Activated T-helper 9 cell treated with anti-CD3 and anti-CD28 coated beads, Interleukin-2, amount 50 U/mL, for 16 hours (primary cell): ENCODE measurements around the gene ZNF609.

Source experiments
- DNase-seq: peaks from one replicate; pipeline ENCODE4 v3.0.0-alpha.2; 2020; ENCODE audit warnings: low read depth

The ZNF609 gene

DNA sequence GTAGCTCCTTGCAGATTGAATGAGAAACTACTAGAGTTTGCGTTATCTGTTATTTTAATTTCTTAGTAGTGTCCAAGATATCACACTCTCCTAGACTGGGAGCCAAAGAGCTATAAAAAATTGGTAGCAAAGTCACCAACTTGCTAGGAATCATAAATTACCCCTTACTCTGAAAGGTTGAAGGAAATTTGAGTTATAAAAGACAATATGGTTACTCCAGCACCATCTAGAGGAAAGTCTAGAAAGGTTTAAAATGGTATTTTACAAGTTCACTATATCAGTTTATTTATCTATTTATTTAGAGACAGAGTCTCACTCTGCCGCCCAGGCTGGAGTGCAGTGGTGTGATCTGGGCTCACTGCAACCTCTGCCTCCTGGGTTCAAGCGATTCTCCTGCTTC is 193.4 kb downstream of the ZNF609 start:
- DNase-seq: no peak

DNA sequence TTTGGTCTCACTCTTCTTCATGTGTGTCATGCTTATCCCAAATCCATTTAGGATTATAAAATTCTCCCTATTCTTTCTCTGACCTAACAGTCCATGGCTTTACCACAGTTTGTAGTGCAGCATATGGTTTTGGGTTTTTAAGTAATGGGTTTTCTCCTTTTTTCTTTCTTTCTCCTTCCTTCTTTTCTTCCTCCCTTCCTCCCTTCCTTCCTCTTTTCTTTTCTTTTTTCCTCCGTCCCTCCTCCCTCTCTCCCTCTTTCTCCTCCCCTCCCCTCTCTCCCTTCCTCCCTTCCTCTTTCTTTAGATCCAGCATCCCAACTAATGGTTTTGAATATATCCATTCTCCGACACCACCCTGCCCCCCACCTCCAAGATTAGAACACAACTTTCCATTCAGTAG is 196.1 kb downstream of the ZNF609 start:
- DNase-seq: no peak

GRCh38 chr15:64665179-64665578 is 204.8 kb downstream of the ZNF609 start:
- no peak for DNase-seq

DNA sequence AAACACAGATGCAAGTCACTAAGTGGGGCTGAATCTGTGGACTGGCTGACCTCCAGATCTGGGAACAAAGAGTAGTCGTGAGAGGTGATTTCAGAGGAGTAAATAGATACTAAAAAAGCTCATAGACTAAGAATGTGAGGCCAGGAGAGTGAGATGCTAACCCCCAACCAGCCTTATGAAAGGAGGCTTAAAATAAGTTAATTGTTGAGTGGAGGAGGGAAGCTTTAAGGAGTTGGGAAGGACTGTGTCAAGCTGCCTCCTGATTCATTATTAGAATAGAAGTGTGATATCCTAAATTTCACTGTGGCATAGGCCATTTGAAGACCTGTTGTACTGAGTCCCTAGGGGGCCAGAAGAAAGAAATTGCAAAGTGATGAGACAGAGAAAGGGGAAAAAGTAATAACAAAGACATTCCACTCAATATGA is 207.4 kb downstream of the ZNF609 start:
- no peak for DNase-seq

DNA sequence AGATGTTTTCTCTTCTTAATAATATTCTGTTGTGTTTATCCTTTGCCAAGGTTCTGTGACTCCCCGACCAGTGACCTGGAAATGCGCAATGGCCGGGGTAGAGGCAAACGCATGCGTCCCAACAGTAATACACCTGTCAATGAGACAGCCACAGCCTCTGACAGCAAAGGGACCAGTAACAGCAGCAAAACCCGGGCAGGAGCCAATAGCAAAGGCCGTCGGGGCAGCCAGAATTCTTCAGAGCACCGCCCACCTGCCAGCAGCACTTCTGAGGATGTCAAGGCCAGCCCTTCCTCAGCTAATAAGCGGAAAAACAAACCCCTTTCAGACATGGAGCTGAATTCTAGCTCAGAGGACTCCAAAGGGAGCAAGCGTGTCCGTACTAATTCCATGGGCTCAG is 213.5 kb downstream of the ZNF609 start:
- no peak for DNase-seq

GRCh38 chr15:64678126-64678819 is 217.9 kb downstream of the ZNF609 start:
- no peak for DNase-seq

GRCh38 chr15:64680097-64680496 is 219.7 kb downstream of the ZNF609 start:
- no peak for DNase-seq

GRCh38 chr15:64681424-64682024 is 221.1 kb downstream of the ZNF609 start:
- DNase-seq: no peak

GRCh38 chr15:64682255-64682654 is 221.9 kb downstream of the ZNF609 start:
- DNase-seq: no peak

DNA sequence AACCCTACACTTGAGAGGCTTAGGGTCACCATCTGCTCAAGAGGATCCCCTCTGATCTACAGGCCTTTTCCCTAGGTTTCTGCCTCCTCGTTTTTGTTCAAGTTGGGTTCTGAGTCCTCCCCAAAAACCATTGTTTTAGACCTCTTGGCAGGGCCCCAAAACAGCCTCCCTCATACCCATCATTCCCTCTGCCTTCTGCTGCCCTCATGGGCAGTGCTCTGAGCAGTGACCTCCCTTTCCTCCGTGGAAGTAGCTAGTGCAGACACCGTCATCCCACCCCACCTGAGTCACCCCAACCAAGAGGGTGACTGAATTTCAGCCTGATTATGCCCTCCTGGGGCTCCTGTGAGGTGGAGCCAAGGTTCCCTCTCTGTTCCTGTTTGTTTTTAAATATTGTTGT is 223.0 kb downstream of the ZNF609 start:
- no peak for DNase-seq

DNA sequence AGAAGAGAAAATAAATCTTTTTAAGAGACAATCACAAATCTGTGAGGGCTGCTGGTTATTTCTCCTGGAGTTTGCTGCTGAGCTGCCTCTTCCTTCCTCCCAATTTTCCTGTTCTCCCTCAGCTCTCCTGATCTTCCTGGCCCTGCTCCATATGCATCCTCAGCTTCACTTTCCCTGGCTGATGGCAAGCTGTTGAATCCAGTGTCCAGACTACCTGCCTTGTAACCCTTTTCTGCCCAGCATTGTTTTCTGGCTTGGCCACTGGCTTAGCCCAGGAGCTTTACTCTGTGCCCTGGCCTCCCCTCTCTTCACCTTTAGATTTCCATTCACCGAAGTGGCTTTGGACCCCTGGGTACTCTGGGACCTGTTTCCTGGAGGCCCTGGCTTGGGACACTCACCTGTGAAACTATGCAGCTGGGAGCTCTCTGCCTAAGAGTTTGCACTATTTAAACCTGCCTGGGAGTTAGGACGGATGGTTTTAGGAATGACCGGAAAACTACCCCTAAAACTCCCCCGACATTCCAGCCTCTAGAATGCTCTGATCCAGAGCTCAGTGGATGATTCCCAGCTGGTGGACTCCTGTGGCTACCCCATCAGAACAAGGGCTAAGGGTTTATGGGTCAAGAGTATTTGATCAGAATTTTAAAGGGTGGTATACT is 225.0 kb downstream of the ZNF609 start:
- DNase-seq: no peak

- no peak for DNase-seq
Observed at GRCh38 chr15:64686130-64686735, 225.9 kb downstream of the ZNF609 start.

GRCh38 chr15:64687172-64687571 is 226.8 kb downstream of the ZNF609 start:
- no peak for DNase-seq

- DNase-seq: no peak
Observed at GRCh38 chr15:64687688-64688087, 227.3 kb downstream of the ZNF609 start.

- DNase-seq: no peak
Observed at GRCh38 chr15:64688770-64689169, 228.4 kb downstream of the ZNF609 start.

DNA sequence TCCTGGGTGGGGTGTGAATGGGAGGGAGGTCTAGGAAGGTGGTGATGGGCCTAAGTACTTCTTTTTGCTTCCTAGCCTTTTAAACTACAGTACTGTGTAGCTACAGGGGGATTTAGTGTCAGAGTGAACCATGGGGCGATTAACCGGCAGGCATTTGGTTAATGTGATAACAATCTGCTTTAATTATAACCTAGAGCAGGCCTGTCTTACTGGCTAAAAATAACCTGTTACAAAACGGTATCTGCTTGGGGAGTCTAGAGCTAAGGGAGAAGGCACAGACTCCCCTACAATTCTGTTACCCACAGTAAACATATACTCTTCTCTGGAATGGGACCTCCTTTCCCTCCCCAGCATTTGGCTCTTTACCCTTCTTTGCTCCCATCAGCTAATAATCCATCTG is 229.6 kb downstream of the ZNF609 start:
- DNase-seq: no peak

DNA sequence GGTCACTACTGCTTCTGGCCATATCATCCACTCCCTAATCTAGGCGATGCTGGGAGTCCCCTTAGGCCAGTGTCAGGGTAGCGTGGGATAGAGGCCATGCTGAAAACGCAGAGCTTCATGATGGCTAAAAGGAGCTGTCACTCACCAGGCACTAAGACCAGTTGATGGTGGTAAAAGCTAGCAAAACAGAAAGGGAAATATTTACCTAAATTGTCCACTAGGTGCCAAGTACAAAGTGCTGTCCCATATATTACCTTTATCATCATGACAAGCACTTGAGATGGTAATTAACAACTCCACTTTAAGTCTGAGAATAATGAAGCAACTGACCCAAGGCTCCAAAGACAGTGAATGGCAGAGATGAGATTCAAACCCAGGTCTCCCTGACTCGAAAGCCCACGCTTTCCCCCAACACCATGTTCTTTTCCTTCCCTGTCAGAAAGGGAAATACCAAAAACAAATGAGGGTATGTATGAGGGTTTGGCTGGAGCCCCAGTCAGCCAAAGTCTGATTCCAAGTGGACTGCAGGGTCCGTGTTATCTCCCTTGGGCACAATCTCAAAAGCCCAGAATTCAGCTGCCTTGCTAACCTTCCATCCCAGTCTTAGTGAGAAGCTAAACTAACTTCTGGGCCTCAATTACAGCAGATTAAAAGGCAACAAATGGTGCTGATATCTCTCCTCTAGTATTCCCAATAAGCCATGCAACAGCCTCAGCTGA is 230.4 kb downstream of the ZNF609 start:
- no peak for DNase-seq

- DNase-seq: no peak
Observed at GRCh38 chr15:64691896-64692565, 231.7 kb downstream of the ZNF609 start.

GRCh38 chr15:64693134-64693533 is 232.8 kb downstream of the ZNF609 start:
- DNase-seq: no peak

DNA sequence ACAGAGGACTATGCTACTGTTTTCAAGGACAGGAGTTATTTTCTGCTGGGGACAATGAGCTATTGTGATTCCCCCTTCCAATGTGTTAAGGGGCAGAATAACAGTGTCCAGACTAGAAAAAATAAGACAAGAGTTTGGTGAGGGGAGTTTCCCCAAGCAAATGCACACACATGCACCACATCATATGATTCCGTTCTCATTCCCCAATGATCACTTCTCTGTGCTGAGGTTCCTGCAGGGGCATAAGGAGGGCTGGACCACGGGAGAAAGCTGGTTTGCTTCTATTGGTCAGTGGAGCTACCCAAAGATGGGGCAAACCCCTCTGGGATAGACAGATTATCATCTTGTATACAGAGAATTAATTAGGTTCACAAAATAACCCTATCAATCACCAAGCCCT is 234.4 kb downstream of the ZNF609 start:
- DNase-seq: no peak

DNA sequence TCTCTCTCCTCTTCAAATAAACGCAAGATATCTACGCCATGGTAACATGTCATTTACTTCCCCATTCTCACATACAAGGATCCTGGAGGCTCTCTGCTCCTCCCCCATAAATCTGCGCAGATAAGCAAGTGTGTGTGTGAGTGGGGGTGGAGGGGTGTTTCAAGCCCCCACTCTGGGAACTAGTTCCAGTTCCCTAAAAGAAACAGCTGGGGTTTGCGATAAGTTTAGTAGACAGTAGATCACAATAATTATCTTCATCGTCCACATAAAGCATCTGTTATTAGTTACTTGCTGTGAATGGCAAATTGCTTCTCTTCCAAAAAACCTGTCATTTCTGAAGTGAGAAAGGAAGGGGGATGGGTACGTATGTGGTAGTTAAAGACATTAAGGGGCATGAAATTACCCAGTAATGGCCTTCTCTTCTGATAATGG is 235.2 kb downstream of the ZNF609 start:
- DNase-seq: no peak

DNA sequence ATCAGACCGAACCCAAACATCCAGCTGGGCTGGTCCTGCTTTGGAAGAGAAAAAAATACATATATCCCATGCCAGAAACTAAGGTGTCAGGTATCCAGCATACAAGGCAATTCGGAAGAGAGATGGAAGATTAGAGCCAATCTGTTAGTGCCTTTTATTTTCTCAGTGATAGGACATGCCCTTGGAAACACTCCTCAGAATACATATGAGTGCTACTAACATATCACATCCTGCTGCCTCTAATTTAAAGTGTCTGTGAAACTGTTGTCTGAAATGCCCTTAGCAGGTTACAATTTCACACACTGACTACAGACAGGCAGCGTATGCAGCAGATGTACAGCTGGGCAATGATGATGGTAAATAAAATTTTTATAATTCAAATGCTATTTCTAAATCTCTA is 236.1 kb downstream of the ZNF609 start:
- DNase-seq: no peak
